Mammary epithelial cell (primary cell): ENCODE measurements around the gene FAM114A2.

Experiments
- CTCF ChIP-seq, 2 donors: IDR thresholded peaks in 1 of 2; conservative IDR thresholded peaks in 1 of 2; 2 replicates each; pipeline ENCODE4 v1.5.1; 2011 to 2012; ENCODE audit warnings: inconsistent platforms in 2 of 2, low read length in 2 of 2, mild to moderate bottlenecking in 2 of 2, control low read depth in 1 of 2, low read depth in 1 of 2; ENCODE audit not compliant: insufficient read depth in 1 of 2; ENCODE audit errors: extremely low read depth in 1 of 2
- EZH2 ChIP-seq: IDR thresholded peaks from 2 replicates; pipeline ENCODE4 v1.6.1; 2012; ENCODE audit warnings: low read length, inconsistent platforms, borderline replicate concordance

- no peak for TF ChIP-seq CTCF (conservative IDR thresholded peaks at IDR 0.05 in 1 of 2, IDR thresholded peaks at IDR 0.05 in 1 of 2; ENCODE audit: extremely low read depth in 1 of 2, insufficient read depth in 1 of 2, low read depth in 1 of 2, low read length in 2 of 2)
- TF ChIP-seq EZH2: no peak
These were observed 97.4 kb downstream of the FAM114A2 start for GRCh38 chr5:153941265-153941664.
